Measurements from ENCODE around the gene WDR70. TPM values are rescaled to one million over a fixed set of nuclear protein-coding genes. Genes with fewer than 3 reads are reported as not detected.

Gene WDR70
- total RNA-seq, 4 donors from 2014 or later: 25.3 to 122 (median 48.8) TPM

- intact Hi-C loops (cut with DNase I; ENCODE audit: low total_unique reads): no loop called here
- Histone ChIP-seq H3K4me1 (no peaks in the 10 kb centered on the region), H3K4me3 (no peak overlapping the region), H3K27me3 (no peaks in the 10 kb centered on the region), H3K9me3 (no peaks in the 10 kb centered on the region), H3K36me3 (no peaks in the 10 kb centered on the region), H3K27ac (no peak overlapping the region)
- TF ChIP-seq POLR2A (IDR thresholded peaks at IDR 0.05) (no peak), CTCF (IDR thresholded peaks at IDR 0.05) (no peak)
- no peak for DNase-seq
Measured at GRCh38 chr5:37569466-37569865, 190.3 kb downstream of the WDR70 start.

GRCh38 chr5:37570597-37570996 is 191.5 kb downstream of the WDR70 start:
- TF ChIP-seq POLR2A (IDR thresholded peaks at IDR 0.05): no peak
- no peak for TF ChIP-seq CTCF (IDR thresholded peaks at IDR 0.05)
- Histone ChIP-seq H3K9me3 (no peaks in the 10 kb centered on the region), H3K4me3 (no peak overlapping the region), H3K27me3 (no peaks in the 10 kb centered on the region), H3K36me3 (no peaks in the 10 kb centered on the region), H3K27ac (no peak overlapping the region), H3K4me1 (no peaks in the 10 kb centered on the region)
- intact Hi-C loops (cut with DNase I; ENCODE audit: low total_unique reads): no loop called here
- DNase-seq: no peak

GRCh38 chr5:37571985-37572384 is 192.9 kb downstream of the WDR70 start:
- Histone ChIP-seq H3K4me3 (no peak overlapping the region), H3K27ac (no peak overlapping the region), H3K36me3 (no peaks in the 10 kb centered on the region), H3K4me1 (no peaks in the 10 kb centered on the region), H3K27me3 (no peaks in the 10 kb centered on the region), H3K9me3 (no peaks in the 10 kb centered on the region)
- TF ChIP-seq CTCF (IDR thresholded peaks at IDR 0.05) (no peak), POLR2A (IDR thresholded peaks at IDR 0.05) (no peak)
- intact Hi-C loops (cut with DNase I; ENCODE audit: low total_unique reads): no loop called here
- DNase-seq: no peak

GRCh38 chr5:37575541-37576489 is 196.7 kb downstream of the WDR70 start:
- no peaks in the 10 kb centered on the region for H3K36me3 ChIP-seq
- H3K4me3 ChIP-seq: no peak overlapping the region
- intact Hi-C loops (cut with DNase I; ENCODE audit: low total_unique reads): no loop called here
- TF ChIP-seq CTCF (IDR thresholded peaks at IDR 0.05) (no peak), POLR2A (IDR thresholded peaks at IDR 0.05) (no peak)
- no peak overlapping the region for H3K27ac ChIP-seq
- no peak for DNase-seq
- no peaks in the 10 kb centered on the region for H3K4me1 ChIP-seq
- H3K9me3 ChIP-seq: no peaks in the 10 kb centered on the region
- no peaks in the 10 kb centered on the region for H3K27me3 ChIP-seq

GRCh38 chr5:37576552-37576951 is 197.4 kb downstream of the WDR70 start:
- H3K4me1 ChIP-seq: no peaks in the 10 kb centered on the region
- TF ChIP-seq POLR2A (IDR thresholded peaks at IDR 0.05) (no peak), CTCF (IDR thresholded peaks at IDR 0.05) (no peak)

More at GRCh38 chr5:37576552-37576951, 197.4 kb downstream of the WDR70 start:
- H3K27me3 ChIP-seq: no peaks in the 10 kb centered on the region
- no peaks in the 10 kb centered on the region for H3K36me3 ChIP-seq
- DNase-seq: no peak
- intact Hi-C loops (cut with DNase I; ENCODE audit: low total_unique reads): no loop called here
- no peak overlapping the region for H3K27ac ChIP-seq
- H3K4me3 ChIP-seq: no peak overlapping the region
- no peaks in the 10 kb centered on the region for H3K9me3 ChIP-seq

All from uterus (tissue), 4 donors.